Bladder microvascular endothelial cell (primary cell): Measurements from ENCODE around the gene SLC1A4. TPM values are rescaled to one million over a fixed set of nuclear protein-coding genes. Genes with fewer than 3 reads are reported as not detected.

ENCODE experiments used
- total RNA-seq: library from RNA; depleted of rRNA; stranded (reverse); fragments of >200 nt; gene quantifications from 2 replicates; pipeline ENCODE4 v1.2.3, GENCODE V29; 2014

The SLC1A4 gene
- total RNA-seq, result 11.7 and 15.7 TPM in 2 replicates

DNA sequence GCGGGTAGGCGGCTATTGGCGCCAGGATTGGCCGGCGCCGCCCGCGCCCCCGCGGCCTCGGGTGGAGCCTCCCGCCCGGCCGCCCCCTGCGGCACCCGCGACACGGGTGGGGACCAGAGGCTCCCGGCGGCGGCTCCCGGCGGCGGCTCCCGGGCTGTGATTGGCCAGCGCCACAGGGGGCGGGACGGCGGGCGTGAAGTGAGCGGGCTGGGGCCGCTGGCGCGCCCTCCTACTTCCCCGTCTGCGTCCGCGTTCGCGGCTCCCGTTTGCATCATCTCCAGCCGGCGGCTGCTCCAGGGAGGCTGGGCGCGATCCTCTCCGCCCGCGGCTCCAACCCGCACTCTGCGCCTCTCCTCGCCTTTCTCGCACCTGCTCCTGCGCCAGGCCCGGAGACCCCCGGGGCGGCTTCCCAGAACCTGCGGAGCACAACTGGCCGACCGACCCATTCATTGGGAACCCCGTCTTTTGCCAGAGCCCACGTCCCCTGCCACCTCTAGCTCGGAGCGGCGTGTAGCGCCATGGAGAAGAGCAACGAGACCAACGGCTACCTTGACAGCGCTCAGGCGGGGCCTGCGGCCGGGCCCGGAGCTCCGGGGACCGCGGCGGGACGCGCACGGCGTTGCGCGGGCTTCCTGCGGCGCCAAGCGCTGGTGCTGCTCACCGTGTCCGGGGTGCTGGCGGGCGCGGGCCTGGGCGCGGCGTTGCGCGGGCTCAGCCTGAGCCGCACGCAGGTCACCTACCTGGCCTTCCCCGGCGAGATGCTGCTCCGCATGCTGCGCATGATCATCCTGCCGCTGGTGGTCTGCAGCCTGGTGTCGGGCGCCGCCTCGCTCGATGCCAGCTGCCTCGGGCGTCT is at the start of gene SLC1A4:
Gene SLC1A4 (plus strand): TSS at position 274 of the 856 bp plus-strand sequence. CDS start 245 bp downstream, at position 519.

DNA sequence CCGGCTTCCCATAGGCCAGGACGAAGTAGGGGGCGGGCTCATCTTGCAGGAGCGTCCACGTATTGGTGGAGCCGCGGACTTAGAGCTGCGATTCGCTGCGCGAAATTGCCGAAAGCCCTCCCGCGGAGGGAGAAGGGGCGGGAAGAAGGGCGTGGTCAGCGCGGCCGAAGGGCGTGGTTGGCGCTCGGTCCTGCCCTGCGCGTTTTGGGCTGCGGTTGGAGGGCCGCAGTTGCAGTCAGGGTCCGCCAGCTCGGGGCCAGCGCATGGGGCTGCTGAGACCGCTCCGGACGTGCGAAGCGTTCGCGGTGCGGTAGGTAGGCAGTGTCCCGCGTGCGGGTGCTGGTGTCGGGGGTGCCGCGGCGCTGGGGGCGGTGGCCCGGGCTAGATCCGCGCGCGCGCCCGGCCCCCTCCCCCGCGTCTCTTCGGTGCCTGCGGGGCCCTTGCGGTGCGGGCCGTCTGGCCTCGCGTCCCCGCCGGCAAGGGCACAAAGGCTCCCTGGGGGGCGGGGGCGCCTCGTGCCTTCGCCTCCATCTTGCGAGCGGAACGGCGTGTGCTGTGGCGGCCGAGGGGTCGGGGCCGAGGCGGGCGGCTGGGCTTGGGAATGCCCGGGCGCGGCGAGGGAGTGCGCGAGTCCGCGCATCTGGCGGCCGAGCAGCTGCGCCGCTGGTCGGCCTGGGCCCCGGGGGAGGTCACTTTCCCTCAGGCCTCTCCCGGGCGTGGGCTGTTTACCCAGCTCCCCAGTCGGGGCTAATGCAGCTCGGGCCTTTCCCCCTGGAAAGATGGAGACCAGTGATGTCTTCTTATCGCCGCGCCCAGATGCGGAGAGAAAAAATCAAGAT is 67.2 kb downstream of the SLC1A4 start, which contains the start of gene CEP68:
Gene CEP68 (plus strand): TSS at position 202 of the 839 bp plus-strand sequence. CDS start 13,029 bp downstream, outside the sequence.

Other genes starting within 250 kb of the SLC1A4 start
- gene CEP68, start 67.0 kb downstream of the SLC1A4 start, total RNA-seq, result 24.8 and 35.6 TPM in 2 replicates
- 59.4 and 112 TPM in 2 replicates for gene RAB1A, start 140.7 kb downstream of the SLC1A4 start, total RNA-seq
- gene ACTR2, start 238.4 kb downstream of the SLC1A4 start, total RNA-seq, result 92.1 and 156 TPM in 2 replicates